HG02623 (cell line): ENCODE data around the gene DGCR2.
"Not testable (repeated sequence)": the region's sequence is repeated elsewhere in the genome, so short reads cannot be mapped to it uniquely, and the experiment has no call there.

Experiments used
- ATAC-seq: cut with Tn5 transposase; IDR thresholded peaks from one replicate; pipeline ENCODE4 v1.9.1; 2021; ENCODE audit warnings: moderate library complexity; ENCODE audit not compliant: unreplicated experiment

DGCR2 gene

DNA sequence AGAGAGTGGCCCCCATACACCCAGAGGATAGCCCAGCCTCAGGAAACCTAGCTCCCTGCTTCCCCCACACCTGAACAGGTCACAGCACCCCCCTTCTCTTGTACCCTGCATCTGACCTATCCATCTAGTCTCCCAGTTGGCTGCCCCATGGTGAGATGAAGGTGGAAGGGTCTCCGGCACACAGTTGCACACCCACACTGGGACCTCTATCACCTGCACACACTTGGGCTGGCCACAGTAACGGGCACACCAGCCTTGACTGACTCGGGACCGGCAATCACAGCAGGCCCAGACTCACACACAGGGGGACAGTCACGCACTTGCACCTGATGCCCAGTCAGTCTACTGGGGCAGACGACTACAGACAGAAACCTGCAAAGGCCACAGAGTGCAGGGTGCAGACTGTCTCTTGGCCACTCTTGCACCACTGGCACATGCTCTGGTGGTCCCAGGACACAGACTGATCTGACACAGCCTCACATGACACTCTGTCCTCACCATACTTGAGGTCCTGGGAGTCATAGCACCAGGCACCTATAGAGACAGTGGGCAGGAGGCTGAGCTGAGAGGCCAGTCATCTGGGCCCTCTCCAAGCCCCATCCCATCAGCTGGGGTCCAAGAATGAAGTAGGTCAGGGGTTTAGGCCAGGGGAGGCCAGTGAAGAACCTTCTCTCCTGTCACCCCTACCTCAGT lies 88.0 kb downstream of the DGCR2 start:
- ATAC-seq, result not testable (repeated sequence)

DNA sequence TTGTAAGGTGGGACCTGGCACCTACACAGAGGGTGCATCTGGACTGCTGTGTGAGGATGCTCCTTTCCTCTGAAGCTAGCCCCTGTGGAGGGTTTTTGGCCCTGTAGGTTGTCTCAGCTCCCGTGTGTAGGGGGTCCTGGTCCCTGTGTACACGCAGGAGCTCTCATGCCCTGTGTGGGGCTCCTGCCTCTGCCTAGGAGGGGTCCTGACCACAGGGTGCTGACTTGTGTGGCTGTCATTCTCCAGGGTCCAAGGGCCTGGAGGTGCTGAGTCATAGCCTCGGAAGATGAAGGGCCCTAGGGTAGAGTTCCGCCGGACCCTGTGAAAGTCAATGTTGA lies 88.7 kb downstream of the DGCR2 start:
- not testable (repeated sequence) for ATAC-seq

DNA sequence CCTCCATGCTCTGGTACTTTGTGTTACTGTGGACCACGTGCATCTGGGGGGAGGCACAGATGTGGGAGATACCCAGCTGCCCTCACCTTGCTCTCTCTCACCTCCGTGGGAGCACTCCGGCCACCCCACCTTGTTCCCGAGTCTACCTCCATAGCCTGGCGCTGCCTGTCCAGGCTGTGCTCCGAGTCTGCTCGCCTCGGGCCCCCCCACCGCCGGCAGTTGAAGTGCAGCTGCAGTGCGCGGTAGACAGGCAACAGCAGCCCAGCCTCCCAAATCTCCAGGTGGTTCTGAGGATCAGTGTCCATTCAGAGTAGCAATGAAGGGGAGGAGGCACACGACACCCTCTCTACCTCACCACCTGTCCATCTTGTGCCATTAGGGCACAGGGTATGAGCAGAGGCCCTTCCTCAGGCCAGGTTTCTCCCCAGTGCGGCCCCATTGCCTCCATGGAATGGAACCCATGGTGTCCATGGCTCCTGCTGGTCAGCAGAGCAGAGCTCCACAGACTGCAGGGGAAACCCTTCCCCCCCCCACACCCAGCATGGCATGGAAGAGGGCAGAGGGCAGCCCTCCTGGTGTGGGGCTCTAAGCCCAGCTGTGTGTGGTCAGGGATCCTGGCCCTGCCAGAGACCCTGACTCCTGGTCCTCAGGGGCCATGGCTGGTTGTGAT lies 89.2 kb downstream of the DGCR2 start:
- not testable (repeated sequence) for ATAC-seq

DNA sequence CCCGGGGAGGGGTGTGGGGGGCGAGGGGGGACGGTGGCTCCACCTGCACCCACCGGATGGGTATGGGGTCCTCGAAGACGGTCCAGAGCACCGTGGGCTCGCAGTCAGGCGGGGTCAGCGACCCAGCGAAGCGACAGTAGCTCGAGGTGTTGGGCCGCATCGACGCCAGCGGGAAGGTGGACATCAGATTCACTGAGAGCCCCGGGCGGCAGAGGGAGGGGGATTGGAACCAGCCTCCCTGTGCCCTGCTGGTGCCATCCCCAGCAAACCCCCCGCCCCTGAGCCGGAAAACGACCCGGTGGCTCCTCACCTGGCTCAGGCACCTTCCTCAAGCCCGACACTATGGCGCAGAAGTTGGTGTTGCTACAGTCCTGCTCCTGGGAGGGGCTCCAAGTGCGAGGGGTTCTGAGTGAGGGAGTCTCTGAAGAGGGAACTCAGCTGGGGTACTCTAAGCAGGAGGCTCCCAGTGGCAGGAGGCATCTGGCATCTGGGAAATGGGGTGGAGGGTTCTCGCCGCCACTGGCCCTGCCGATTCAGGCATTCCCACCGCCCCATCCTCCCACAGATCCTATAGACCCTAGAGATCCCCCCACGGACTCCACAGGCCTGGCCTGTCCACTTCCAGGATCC lies 89.9 kb downstream of the DGCR2 start:
- not testable (repeated sequence) for ATAC-seq

DNA sequence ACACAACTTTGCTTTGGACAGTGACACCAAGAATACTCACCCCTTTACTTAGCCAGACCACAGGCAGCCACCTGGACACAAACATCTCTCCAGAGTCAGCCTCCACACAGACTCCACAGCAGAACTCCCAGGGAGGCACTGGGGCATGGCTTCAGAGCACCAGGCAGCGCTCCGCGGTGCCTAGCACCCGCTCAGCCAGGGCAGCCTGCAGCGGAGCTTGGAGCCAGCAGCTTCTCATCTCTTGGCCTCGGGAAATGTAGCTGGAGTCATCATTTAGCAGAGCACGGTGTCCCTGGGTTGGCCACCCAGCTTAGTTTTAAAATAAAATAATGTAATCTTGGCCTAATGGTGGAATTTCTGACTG lies 91.3 kb downstream of the DGCR2 start:
- not testable (repeated sequence) for ATAC-seq

DNA sequence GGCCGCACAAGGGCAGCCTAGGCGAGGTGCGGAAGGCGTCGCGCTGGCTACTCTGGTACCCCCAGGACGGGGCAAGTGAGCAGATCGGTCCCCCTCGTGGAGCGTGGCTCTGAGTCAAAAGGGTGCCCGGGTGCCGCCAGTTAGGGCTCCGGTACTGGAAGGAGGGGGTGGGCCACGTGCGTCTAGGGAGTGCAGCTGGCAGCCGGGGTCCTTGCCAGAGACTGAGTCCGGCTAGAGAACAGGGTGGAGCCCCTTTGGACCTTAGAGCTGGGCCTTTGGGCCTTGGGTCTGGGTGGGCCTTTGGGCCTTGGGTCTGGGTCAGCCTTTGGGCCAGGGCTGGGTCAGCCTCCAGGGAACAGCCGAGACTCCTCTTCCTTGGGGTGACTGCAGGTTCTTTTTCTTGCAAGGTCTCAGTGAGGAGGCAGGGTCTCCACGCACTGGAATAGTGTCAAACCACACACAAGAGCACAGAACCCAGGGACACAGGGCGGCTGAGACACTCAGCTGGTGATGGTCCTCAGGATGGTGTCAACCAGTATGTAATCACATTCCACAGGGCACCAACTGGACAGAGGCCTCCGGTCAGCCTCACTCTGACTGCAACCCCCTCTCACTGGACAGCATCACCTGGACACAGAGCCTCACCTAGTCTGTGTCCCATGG lies 91.9 kb downstream of the DGCR2 start:
- not testable (repeated sequence) for ATAC-seq

DNA sequence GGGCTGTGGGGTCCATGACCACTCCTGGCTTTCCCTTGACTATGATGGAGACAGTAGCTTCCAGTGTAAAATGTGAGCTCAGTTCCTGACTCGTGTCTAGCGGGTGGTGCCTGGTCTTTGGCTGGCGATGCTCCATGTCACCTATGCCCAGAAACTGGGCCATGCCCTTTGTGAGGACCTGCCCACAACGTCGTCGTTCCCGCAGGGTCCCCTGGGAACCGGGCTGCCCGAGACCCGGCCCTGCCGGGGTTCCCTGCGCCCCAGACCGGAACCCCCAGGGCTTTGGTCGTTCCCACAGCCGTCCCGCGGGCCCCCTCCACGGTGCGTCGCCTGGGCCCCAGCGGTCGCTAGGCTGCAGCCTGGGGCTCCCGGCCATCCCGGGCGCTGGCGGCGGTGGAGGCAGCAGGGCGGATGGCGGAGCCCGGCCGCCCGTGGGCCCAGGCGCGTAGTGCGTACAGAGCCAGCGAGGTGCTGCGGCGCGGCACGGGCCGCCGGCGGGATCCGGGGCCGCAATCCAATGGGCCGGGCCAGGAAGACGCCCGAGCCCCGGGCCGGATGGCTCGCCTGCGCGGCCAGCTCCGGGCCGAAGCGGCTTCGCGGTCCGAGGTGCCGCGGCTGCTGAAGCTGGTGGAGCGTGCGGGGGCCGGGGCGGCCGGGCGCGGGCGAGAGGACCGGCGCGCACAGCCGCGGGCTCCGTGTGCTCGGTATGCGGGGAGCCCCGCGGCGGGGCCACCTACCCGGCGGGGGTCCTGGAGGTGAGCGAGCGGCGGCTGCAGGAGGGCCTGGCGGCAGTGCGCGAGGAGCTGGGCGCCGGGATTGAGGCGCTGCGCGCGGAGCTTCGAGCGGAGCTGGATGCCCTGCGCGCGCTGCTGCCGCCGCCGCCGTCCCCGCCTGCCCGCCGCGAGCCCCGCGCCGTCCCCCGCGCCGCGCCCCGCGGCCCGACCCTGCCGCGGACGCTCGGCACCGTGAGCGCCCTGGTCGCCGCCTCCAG lies 92.8 kb downstream of the DGCR2 start:
- ATAC-seq, result not testable (repeated sequence)

DNA sequence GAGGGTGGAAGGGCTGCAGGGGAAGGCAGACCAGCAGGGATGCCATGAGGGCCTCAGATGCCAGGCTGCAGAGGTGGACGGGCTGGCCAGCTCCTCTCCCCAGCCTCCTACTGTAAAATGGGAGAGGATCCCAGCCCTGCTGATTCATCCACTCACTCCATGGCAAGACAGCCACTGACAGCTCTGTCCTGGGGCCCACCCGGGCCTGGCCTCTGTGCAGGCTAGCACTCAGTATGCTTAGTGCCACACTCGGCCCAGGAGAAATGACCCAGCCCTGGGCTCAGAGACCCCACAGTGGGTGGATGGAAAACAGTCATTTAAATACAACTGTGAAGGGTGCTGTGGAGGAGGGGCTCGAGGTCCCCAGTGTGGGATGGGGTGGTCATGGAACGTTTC lies 94.2 kb downstream of the DGCR2 start:
- not testable (repeated sequence) for ATAC-seq

DNA sequence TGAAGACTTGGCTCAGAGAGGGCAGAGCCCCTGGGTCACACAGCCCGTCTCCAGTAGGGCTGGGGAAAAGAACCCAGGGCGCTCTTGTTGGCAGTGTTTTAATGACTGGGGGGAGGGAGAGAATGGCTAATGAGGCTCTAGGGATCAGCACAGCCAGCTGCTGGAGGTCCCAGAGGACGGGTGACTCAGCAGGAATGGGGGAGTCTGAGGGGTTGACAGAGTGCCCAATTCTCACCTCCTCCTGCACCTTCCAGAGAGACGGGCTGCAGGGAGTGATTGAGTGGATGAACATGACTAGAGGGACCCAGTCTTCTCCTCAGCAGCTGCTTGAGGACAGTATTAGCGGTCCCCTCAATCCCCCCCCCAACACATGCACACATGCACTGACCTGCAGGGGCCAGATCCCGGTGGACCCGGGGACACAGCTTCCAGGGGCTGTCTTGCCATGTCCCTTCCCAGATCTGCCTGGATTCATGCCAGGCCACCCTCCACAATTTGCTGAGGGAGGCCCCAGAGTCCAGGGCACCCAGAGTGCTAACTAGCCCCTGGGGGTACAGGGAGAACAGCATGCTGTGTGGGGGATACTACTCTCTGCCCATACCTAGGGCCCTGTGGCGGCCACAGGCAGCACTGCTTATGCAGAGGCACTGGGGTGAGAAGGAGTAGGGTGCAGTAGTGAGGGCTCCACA lies 94.7 kb downstream of the DGCR2 start:
- ATAC-seq, result not testable (repeated sequence)

DNA sequence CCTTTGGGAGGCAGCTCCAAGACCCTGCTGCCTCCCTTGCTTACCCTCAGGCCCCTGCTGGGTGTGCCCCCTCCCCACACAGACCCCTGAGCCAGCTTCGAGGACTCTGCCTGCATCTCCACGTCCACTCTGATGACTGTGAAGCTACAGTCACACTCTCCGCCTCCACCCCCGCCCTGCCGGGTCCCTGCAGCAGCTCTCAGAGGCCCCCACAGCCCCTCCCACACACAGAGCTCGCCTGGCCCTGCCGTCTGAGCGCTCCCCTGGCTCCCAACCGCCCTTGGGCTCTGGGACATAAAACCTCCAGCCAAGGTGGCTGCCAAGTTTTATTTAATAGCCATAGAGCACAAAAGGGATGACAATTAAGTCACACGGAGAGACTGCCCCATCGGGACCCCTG lies 96.1 kb downstream of the DGCR2 start:
- ATAC-seq, result not testable (repeated sequence)

DNA sequence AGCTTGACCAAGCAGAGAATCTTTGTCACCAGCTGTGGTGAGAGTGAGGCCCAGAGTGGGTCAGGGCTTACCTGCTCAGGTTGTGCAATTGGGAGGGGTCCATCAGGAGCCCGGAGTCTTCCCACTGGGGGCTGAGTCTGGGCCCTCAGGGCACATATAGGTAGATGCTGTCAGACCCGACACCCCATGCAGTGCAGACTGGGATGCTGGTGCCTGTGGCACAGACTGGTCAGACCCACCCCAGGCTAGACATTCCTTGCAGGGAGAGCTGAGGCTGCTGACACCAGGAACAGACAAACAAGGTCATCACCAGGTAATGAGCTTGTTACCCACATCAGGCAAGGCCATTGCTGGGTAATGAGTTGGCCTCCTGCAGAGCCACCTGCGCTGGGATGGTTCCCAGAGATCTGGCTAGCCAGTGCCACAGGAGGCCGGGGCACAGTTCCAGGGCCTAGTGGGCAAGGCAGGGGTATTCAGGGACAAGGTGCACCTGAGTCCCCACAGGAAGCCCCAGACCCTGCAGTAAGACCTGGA lies 97.2 kb downstream of the DGCR2 start:
- not testable (repeated sequence) for ATAC-seq

DNA sequence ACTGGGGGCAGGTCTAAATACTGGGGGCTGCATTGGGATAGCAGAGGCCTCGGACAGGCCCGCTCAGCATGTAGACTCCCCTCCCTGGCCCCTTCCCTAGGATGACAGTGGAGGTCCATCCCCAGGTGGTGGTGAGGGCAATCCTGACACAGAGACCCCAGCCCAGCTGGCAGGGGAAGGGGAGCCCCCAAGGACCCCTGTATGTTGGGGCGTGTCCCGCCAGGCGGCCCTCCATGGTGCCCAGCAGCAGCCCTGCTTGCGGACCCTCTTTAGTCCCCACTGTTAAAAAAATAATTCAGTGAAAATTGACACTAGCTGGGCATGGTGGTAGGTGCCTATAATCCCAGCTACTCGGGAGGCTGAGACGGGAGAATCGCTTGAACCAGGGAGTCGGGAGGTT lies 98.3 kb downstream of the DGCR2 start:
- not testable (repeated sequence) for ATAC-seq

DNA sequence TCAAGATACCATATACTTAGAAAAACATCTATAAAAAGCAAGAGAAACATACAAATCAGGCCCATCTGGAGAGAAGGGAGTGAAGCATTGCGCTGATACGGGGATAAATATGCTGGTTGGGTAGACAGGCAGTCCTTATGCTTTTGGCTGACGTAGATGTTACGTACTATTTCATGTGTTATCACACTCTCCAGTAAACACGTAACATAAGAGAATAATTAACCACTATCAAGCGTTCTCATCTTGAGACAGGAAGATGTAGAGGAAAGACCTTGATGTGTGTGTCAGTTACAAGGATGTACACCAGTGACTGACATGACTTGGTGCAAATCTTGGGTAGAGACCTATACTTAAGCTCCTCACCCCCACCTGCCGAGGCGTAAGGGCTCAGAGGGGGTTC lies 99.5 kb downstream of the DGCR2 start:
- ATAC-seq, result no peak

DNA sequence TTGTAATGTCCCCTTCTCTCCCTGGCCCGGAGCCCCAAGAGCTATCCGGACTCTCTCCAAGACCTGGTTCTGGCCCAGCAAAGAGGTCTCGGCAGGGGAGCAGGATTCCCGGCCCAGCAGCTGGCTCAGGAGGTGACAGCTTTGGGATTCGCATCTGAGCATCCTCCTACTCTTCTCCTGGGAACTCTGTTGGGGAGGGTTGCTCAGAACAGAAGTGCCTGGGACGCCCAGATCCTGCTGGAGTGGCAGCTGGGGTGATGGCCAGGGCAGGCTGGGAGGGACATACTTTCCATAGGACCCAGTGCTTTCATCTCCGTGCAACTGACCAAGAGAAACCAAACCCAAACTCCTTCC lies 102.6 kb downstream of the DGCR2 start:
- ATAC-seq, result no peak

DNA sequence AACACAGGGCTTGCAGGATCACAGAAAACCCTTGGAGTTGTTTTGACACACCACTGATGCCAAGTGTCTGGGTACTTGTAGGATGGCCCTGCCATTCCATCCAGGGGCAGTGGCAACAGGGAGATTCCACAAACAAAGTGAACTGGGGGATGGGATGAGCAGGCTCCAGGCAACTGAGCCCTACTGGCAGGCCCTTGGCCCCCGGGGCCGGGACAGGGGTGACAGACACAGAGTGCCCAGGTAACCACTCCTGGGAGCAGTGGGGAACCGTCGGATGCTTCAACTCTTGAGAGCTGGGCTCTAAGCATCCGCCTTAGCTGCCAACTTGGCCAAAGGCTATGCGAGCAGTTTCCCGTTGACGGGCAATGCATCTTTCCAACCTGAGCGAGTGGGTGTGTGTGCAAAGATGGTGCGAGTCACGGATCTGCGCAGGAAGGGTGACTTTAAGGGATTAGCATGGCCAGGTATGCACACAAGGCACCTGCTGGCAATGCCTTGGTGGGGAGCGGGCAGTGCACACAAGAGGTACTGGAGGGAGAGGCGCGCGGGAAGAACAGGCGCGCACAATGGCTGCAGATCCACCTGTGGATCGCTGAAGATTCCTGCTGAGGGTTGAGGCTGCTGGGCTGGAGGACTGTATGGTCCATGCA lies 103.1 kb downstream of the DGCR2 start:
- no peak for ATAC-seq

DNA sequence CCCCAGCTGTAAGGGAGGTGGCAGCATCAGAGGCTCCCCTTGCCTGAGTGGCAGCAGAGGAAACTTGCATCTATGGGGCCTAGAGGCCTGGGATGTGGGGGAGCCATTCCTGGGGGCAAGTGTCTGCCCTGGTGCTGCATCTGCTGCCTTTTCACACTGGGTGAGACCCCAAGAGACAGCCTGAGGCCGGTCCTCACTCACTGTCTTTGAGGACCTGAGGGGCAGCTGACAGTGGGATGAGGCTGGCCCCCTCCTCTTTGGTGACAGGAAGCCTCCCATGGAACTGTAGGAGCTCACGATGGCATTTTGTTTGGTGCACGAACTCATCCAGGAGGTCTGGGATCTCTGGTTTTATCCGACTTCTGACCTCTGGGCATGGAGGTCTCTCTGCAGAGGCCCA lies 104.0 kb downstream of the DGCR2 start:
- no peak for ATAC-seq

DNA sequence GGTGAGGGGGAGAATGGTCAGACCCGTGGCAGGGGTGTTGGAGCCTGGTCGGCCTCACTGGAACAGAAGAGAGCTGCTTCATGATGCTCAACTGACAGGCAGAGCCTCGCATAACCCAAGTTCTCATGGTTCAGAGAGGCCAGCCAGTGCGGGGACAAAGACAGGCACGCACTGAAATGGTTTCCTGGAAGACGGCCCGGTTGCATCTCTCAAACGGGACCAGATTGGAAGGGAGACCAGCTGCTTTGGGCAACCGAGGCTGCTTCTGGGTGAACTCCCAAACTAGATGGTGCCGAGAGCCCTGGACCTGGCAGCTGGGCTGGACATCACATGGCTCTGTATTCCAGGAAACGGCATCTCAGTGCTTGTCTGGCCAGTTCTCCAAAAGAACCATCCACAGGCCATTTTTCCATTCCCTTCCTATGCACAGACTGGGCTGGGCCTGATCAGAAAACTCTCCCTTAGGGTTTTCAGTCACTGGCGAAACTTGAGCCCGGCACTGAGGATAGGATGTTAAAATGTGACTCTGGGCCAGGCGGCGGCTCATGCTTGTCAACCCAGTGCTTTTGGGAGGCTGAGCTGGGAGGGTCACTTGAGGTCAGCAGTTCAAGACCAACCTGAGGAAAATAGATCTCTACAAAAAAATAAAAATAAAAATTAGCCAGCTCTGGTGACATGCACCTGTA lies 106.0 kb downstream of the DGCR2 start:
- ATAC-seq, result no peak

DNA sequence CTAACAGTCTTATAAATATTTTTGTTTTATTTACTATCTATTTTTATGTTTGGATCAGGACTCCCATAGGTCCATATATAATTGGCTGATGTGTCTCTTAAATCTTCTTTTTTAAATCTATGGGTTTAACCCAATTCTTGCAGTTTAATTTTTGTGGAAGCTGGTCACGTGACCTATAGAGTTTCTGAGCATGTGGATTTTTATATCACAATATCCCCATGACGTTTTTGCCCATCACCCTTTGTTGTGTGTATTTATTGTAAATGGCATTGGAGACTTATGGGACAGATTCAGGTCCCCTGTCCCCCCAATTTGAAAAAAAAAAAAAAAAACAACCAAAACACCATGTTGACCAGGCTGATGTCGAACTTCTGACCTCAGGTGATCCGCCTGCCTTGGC lies 107.3 kb downstream of the DGCR2 start:
- ATAC-seq, result no peak
